Activated CD8-positive, alpha-beta memory T cell treated with anti-CD3 and anti-CD28 coated beads, Interleukin-2, amount 50 U/mL, for 24 hours (primary cell): ENCODE results near the gene MYO1B.

ENCODE experiments used
- DNase-seq: peaks from one replicate; pipeline ENCODE4 v3.0.0-alpha.2; 2020; ENCODE audit errors: extremely low read depth

The MYO1B gene

GRCh38 chr2:191402966-191403565 is 157.9 kb downstream of the MYO1B start:
- DNase-seq: no peak

- DNase-seq: no peak
These were observed 159.4 kb downstream of the MYO1B start for GRCh38 chr2:191404568-191404991.

GRCh38 chr2:191405546-191405945 is 160.3 kb downstream of the MYO1B start:
- DNase-seq: no peak

GRCh38 chr2:191410646-191411436 is 165.6 kb downstream of the MYO1B start:
- no peak for DNase-seq

GRCh38 chr2:191411472-191411871 is 166.3 kb downstream of the MYO1B start:
- DNase-seq: no peak

- DNase-seq: no peak
These were observed 167.1 kb downstream of the MYO1B start for GRCh38 chr2:191412353-191412752.

- DNase-seq: no peak
These were observed 169.9 kb downstream of the MYO1B start for GRCh38 chr2:191415101-191415500.

- DNase-seq: no peak
These were observed 170.7 kb downstream of the MYO1B start for GRCh38 chr2:191415858-191416257.

- no peak for DNase-seq
These were observed 172.5 kb downstream of the MYO1B start for GRCh38 chr2:191417746-191418145.

- DNase-seq: no peak
These were observed 176.7 kb downstream of the MYO1B start for GRCh38 chr2:191421950-191422349.

- DNase-seq: no peak
These were observed 181.8 kb downstream of the MYO1B start for GRCh38 chr2:191427031-191427430.

- DNase-seq: no peak
These were observed 182.9 kb downstream of the MYO1B start for GRCh38 chr2:191428141-191428540.

GRCh38 chr2:191430476-191430875 is 185.3 kb downstream of the MYO1B start:
- no peak for DNase-seq

- no peak for DNase-seq
These were observed 186.9 kb downstream of the MYO1B start for GRCh38 chr2:191432121-191432520.

- no peak for DNase-seq
These were observed 188.9 kb downstream of the MYO1B start for GRCh38 chr2:191434072-191434471.

- no peak for DNase-seq
These were observed 189.9 kb downstream of the MYO1B start for GRCh38 chr2:191435141-191435540.

- no peak for DNase-seq
These were observed 191.3 kb downstream of the MYO1B start for GRCh38 chr2:191436368-191437055.

GRCh38 chr2:191439481-191439880 is 194.3 kb downstream of the MYO1B start:
- DNase-seq: no peak

GRCh38 chr2:191441496-191442214 is 196.5 kb downstream of the MYO1B start:
- DNase-seq: no peak

GRCh38 chr2:191443446-191443845 is 198.2 kb downstream of the MYO1B start:
- DNase-seq: no peak

- DNase-seq: no peak
These were observed 201.7 kb downstream of the MYO1B start for GRCh38 chr2:191446910-191447309.

GRCh38 chr2:191451116-191451515 is 205.9 kb downstream of the MYO1B start:
- DNase-seq: no peak
